Left ventricle myocardium inferior (tissue), 1 donor: ENCODE measurements around the gene LGR6. TPM values are rescaled to one million over a fixed set of nuclear protein-coding genes. Genes with fewer than 3 reads are reported as not detected.

Experiments
- DNase-seq: peaks from one replicate; pipeline ENCODE4 v3.0.0-alpha.2; 2020
- H3K27ac ChIP-seq: fragments of 200-600 bp; replicated peaks from 2 replicates; pipeline ENCODE4 v1.8.0; 2021
- H3K27me3 ChIP-seq: fragments of 200-600 bp; 2 replicates; pipeline ENCODE4 v1.8.0; 2021; ENCODE audit warnings: low read depth
- H3K36me3 ChIP-seq: fragments of 200-600 bp; 2 replicates; pipeline ENCODE4 v1.8.0; 2021
- H3K4me1 ChIP-seq: fragments of 200-600 bp; 2 replicates; pipeline ENCODE4 v1.8.0; 2021
- H3K4me3 ChIP-seq: fragments of 200-600 bp; 2 replicates; pipeline ENCODE4 v1.8.0; 2021; ENCODE audit warnings: mild to moderate bottlenecking, moderate library complexity
- H3K9me3 ChIP-seq: fragments of 200-600 bp; replicated peaks from 2 replicates; pipeline ENCODE4 v1.8.0; 2021
- intact Hi-C: fragments of 100-400 bp; cut with micrococcal nuclease; formaldehyde crosslinking; loops from one replicate; pipeline ENCODE4 v1.11.0; 2022
- total RNA-seq: library from RNA; stranded (reverse); fragmentation: NEBNext Ultra II Directional; extraction: Animal tissue kit (Norgen Biotek cat#: 25700); gene quantifications from one replicate; pipeline ENCODE4 v1.2.1, GENCODE V29; 2021
- TF ChIP-seq, protein P1 (sequence below): fragments of 200-600 bp; IDR thresholded peaks from 2 replicates; pipeline ENCODE4 v1.8.0; 2021; ENCODE audit warnings: antibody characterized with exemption, mild to moderate bottlenecking, borderline replicate concordance
- donor health status: DM: no; HTN: yes; CAD: no; lungs with severe emphysema.

The LGR6 gene
- total RNA-seq, 1 donor from 2014 or later, result 0.60 TPM

DNA sequence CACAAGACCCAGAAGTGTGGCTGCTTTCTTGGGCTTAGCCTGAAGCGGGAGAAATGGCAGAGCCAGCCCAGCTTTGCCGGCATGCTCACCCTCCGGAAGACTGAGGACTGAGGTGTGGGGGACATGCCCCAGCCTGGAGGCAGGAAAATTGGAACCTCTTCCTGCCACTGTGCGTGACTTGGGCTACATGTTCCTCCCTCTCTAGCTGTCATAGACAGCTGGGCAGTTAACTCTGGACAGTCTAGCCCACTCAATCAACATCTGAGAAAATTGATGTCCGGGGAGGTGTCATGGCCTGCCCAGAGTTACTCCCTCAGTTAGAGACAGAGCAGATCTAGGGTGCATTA, 88.4 kb downstream of the LGR6 start:
- intact Hi-C loops, result no loop called here
- H3K9me3 ChIP-seq, result no peaks in the 10 kb centered on the region
- H3K36me3 ChIP-seq, result no peaks in the 10 kb centered on the region
- H3K4me3 ChIP-seq, result no peak overlapping the region
- H3K27me3 ChIP-seq, result no peaks in the 10 kb centered on the region
- H3K4me1 ChIP-seq, result peaks cover 21% of the 10 kb centered on the region
- DNase-seq, result no peak
- no peak overlapping the region for H3K27ac ChIP-seq
- TF ChIP-seq, protein P1, sequence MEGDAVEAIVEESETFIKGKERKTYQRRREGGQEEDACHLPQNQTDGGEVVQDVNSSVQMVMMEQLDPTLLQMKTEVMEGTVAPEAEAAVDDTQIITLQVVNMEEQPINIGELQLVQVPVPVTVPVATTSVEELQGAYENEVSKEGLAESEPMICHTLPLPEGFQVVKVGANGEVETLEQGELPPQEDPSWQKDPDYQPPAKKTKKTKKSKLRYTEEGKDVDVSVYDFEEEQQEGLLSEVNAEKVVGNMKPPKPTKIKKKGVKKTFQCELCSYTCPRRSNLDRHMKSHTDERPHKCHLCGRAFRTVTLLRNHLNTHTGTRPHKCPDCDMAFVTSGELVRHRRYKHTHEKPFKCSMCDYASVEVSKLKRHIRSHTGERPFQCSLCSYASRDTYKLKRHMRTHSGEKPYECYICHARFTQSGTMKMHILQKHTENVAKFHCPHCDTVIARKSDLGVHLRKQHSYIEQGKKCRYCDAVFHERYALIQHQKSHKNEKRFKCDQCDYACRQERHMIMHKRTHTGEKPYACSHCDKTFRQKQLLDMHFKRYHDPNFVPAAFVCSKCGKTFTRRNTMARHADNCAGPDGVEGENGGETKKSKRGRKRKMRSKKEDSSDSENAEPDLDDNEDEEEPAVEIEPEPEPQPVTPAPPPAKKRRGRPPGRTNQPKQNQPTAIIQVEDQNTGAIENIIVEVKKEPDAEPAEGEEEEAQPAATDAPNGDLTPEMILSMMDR, result no peak

DNA sequence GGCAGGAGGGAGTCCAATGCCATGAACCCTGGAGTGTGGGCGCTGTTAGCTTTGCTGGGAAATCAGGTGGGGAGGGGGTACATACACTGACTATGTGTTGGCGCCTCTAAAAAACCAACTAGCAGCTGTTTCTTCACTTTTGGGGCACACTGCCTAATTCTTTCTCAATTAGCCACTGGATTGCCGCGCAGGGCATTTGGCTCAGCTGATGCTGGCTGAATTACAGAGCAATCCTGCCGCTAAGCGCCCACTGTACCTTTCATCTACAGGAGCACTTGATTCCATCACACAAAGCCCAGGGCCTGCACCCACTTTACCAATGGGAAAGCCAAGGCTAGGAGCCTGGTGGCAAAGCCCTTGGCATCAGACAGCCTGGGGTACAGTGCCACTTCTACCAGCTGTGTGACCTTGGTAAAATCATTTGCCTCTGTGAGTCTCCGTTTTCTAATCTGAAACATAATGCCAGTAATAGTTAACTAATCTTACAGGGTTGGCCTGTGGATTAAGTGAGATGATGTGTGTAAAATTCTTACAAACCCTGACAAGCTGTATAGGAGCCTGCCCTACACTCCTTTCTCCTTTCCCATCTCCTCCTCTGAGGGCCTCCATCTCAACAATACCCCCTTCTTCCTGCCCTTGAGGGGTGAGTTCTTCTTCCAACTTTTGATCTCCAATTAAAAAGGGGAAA, 89.1 kb downstream of the LGR6 start:
- intact Hi-C loops, result no loop called here
- no peak overlapping the region for H3K27ac ChIP-seq
- TF ChIP-seq, protein P1, result no peak

DNA sequence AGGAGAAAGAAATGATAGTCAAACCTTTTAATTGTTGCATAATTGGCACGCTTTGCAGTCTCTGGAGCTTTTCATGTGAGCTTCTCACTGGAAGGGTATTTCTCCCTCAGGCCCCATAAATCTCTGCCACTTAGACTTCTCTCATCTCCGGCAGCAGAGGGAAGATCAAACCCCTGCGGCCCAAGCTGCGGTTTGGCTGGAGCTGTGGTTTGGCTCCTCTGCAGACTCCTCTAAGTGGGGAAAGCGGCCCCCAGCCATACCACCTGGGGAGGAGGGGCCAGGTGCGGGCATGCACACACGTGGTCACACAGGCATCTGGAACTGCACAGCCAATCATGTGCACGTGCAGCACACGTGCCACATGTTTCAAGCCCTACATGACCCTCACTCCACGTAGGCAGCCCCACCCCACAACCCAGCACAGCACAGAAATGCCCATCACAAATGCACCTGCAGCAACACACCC, 89.8 kb downstream of the LGR6 start:
- H3K4me1 ChIP-seq, result peaks cover 24% of the 10 kb centered on the region
- TF ChIP-seq, protein P1, result no peak
- H3K36me3 ChIP-seq, result no peaks in the 10 kb centered on the region
- H3K9me3 ChIP-seq, result no peaks in the 10 kb centered on the region
- no peaks in the 10 kb centered on the region for H3K27me3 ChIP-seq
- no peak overlapping the region for H3K27ac ChIP-seq
- DNase-seq, result no peak
- no peak overlapping the region for H3K4me3 ChIP-seq
- intact Hi-C loops, result no loop called here

More for the DNA sequence above, 89.1 kb downstream of the LGR6 start:
- H3K4me1 ChIP-seq, result peaks cover 24% of the 10 kb centered on the region
- H3K36me3 ChIP-seq, result no peaks in the 10 kb centered on the region
- DNase-seq, result no peak
- no peak overlapping the region for H3K4me3 ChIP-seq
- no peaks in the 10 kb centered on the region for H3K27me3 ChIP-seq
- no peaks in the 10 kb centered on the region for H3K9me3 ChIP-seq

DNA sequence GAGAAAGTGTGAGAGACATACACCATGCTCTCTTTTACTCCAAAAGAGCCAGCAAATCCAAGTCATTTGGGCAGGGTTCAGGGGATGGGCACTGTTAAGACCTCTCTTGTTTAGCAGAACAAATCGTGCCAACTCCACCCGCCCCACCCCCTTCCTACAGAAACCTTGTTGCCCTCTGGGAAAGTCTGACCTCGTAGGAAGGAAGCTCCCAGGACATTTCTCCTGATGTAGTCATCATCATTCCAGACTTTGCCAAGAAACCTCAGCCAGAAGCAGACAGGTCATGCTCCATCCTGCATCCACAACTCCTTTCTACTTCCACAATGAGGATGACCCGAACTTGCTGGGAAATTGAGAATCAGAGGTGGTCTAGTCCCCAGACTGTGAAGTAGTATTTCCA, 90.4 kb downstream of the LGR6 start:
- Histone ChIP-seq H3K27ac (no peak overlapping the region), H3K9me3 (no peaks in the 10 kb centered on the region), H3K36me3 (no peaks in the 10 kb centered on the region), H3K27me3 (no peaks in the 10 kb centered on the region), H3K4me1 (peaks cover 24% of the 10 kb centered on the region), H3K4me3 (no peak overlapping the region)
- TF ChIP-seq, protein P1, result no peak
- DNase-seq, result no peak
- intact Hi-C loops, result no loop called here

DNA sequence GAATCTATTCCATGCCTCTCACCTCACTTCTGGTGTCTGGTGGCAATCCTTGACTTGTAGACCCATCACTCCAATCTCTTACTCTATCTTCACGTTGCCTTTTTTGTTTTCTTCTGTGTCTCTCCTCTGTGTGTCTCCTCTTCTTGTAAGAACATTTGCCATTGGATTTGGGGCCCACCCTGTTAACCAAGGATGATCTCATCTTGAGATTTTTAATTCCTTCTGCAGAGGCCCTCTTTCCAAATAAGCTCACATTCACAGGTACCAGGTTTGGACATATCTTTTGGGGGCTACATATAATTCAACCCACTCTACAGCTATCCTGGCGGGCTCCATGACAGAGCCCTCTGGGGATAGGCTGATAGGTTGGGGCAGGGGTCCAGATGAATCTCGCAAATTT, 92.3 kb downstream of the LGR6 start:
- intact Hi-C loops, result no loop called here
- H3K36me3 ChIP-seq, result no peaks in the 10 kb centered on the region
- H3K4me3 ChIP-seq, result no peak overlapping the region
- H3K4me1 ChIP-seq, result peaks cover 24% of the 10 kb centered on the region
- no peak for DNase-seq
- H3K27me3 ChIP-seq, result no peaks in the 10 kb centered on the region
- H3K9me3 ChIP-seq, result no peaks in the 10 kb centered on the region
- H3K27ac ChIP-seq, result peak overlapping the region; percentile 72
- TF ChIP-seq, protein P1, result no peak
